SK-N-SH treated with all-trans-retinoic acid at 6 μM for 48 hours (cell line): Measurements from ENCODE around the gene RRH.

Experiments used
- ATAC-seq: fragments of 200-7000 bp; cut with Tn5 transposase; 3 replicates; pipeline ENCODE4 v1.9.1; 2020; ENCODE audit warnings: mild to moderate bottlenecking, moderate library complexity
- ARNTL ChIP-seq: fragments of 450-650 bp; formaldehyde crosslinking; IDR thresholded peaks from 2 replicates; pipeline ENCODE4 v1.5.0; 2020; ENCODE audit warnings: low read depth, mild to moderate bottlenecking, moderate library complexity, borderline replicate concordance
- BACH2 ChIP-seq: fragments of 250-450 bp; sonication (Bioruptor Pico); IDR thresholded peaks from 2 replicates; pipeline ENCODE4 v1.9.0; 2021; ENCODE audit warnings: mild to moderate bottlenecking, borderline replicate concordance
- CREB5 ChIP-seq: fragments of 250-450 bp; sonication (Bioruptor Pico); IDR thresholded peaks from 2 replicates; pipeline ENCODE4 v1.5.1; 2020; ENCODE audit warnings: low read depth, mild to moderate bottlenecking, moderate library complexity
- CSDC2 ChIP-seq: fragments of 250-450 bp; sonication (Bioruptor Pico); IDR thresholded peaks from 2 replicates; pipeline ENCODE4 v1.5.0; 2020; ENCODE audit warnings: mild to moderate bottlenecking, moderate library complexity
- CSRNP3 ChIP-seq: fragments of 250-450 bp; sonication (Bioruptor Pico); IDR thresholded peaks from 2 replicates; pipeline ENCODE4 v1.5.1; 2021; ENCODE audit warnings: mild to moderate bottlenecking, moderate library complexity
- ESRRG ChIP-seq: fragments of 250-450 bp; sonication (Bioruptor Pico); IDR thresholded peaks from 2 replicates; pipeline ENCODE4 v1.6.1; 2021; ENCODE audit warnings: mild to moderate bottlenecking
- ISL1 ChIP-seq: fragments of 250-450 bp; sonication (Bioruptor Pico); IDR thresholded peaks from 2 replicates; pipeline ENCODE4 v2.1.2; 2022; ENCODE audit warnings: mild to moderate bottlenecking, moderate library complexity
- OSR1 ChIP-seq: fragments of 250-450 bp; sonication (Bioruptor Pico); IDR thresholded peaks from 2 replicates; pipeline ENCODE4 v1.8.0; 2022; ENCODE audit warnings: moderate library complexity, mild to moderate bottlenecking, inconsistent platforms
- POU6F1 ChIP-seq: fragments of 250-450 bp; sonication (Bioruptor Pico); IDR thresholded peaks from 2 replicates; pipeline ENCODE4 v1.8.0; 2021; ENCODE audit warnings: low read depth, mild to moderate bottlenecking, moderate library complexity, borderline replicate concordance
- PPARA ChIP-seq: fragments of 250-450 bp; sonication (Bioruptor Pico); IDR thresholded peaks from 2 replicates; pipeline ENCODE4 v1.5.0; 2020; ENCODE audit warnings: mild to moderate bottlenecking, borderline replicate concordance
- RARB ChIP-seq: fragments of 250-450 bp; sonication (Bioruptor Pico); IDR thresholded peaks from 2 replicates; pipeline ENCODE4 v1.8.0; 2021; ENCODE audit warnings: mild to moderate bottlenecking, moderate library complexity
- SNAI2 ChIP-seq: fragments of 250-450 bp; sonication (Bioruptor Pico); IDR thresholded peaks from 2 replicates; pipeline ENCODE4 v1.5.0; 2020; ENCODE audit warnings: mild to moderate bottlenecking, moderate library complexity
- TCF4 ChIP-seq: fragments of 250-450 bp; sonication (Bioruptor Pico); IDR thresholded peaks from 2 replicates; pipeline ENCODE4 v1.8.0; 2021; ENCODE audit warnings: mild to moderate bottlenecking, moderate library complexity, borderline replicate concordance
- TOX ChIP-seq: fragments of 250-450 bp; sonication (Bioruptor Pico); IDR thresholded peaks from 2 replicates; pipeline ENCODE4 v1.8.0; 2021; ENCODE audit warnings: mild to moderate bottlenecking, moderate library complexity, borderline replicate concordance
- ZC3H10 ChIP-seq: fragments of 250-450 bp; sonication (Bioruptor Pico); IDR thresholded peaks from 2 replicates; pipeline ENCODE4 v1.5.1; 2021; ENCODE audit warnings: mild to moderate bottlenecking, moderate library complexity
- ZFP3 ChIP-seq: fragments of 250-450 bp; sonication (Bioruptor Pico); IDR thresholded peaks from 2 replicates; pipeline ENCODE4 v1.5.0; 2020; ENCODE audit warnings: mild to moderate bottlenecking, moderate library complexity
- ZFP30 ChIP-seq: fragments of 450-650 bp; formaldehyde crosslinking; IDR thresholded peaks from 2 replicates; pipeline ENCODE4 v1.5.0; 2022; ENCODE audit warnings: mild to moderate bottlenecking, moderate library complexity
- ZNF565 ChIP-seq: fragments of 450-650 bp; formaldehyde crosslinking; conservative IDR thresholded peaks from 2 replicates; pipeline ENCODE4 v1.5.0; 2020; ENCODE audit warnings: low read depth, mild to moderate bottlenecking, moderate library complexity
- ZNF8 ChIP-seq: fragments of 450-650 bp; formaldehyde crosslinking; IDR thresholded peaks from 2 replicates; pipeline ENCODE4 v1.5.0; 2020; ENCODE audit warnings: mild to moderate bottlenecking, moderate library complexity
- TF ChIP-seq, protein P1 (sequence below): fragments of 250-450 bp; sonication (Bioruptor Pico); IDR thresholded peaks from 2 replicates; pipeline ENCODE4 v1.5.0; 2020; ENCODE audit warnings: mild to moderate bottlenecking, moderate library complexity

RRH gene

DNA sequence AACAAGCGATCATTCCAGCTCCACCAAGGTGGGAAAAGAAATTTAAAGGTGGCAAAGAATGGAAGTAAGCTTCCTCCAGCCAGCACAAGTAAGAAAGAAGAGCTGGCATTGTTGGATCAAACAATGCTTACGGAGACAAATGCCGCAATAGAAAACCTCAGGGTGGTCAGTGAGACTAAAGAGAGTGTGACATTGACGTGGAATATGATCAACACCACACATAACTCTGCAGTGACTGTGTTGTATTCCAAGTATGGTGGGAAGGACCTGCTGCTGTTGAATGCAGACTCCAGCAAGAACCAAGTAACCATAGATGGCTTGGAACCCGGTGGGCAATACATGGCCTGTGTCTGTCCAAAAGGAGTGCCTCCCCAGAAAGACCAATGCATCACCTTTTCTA is 42.3 kb downstream of the RRH start:
- no peak for TF ChIP-seq ZNF565 (CRISPR knock-in tag)
- ATAC-seq, result no peak

DNA sequence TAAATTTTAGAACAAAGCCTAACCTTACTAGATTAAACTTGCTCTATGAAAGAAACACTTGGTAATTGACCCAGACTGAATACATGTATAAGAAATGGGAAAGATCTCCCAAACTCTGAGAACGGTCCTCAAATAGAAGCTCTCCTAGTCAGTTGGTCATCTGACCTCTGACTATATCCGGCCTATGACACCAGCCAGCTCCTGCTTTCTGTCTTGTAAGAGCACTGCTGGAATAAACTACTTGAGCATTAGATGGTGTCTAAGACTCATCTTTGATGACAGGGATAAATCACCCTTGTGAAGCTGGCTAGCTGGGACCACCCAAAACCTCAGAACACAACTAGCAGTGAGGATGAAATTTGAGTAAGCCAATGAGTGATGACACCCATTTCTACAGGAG is 44.3 kb downstream of the RRH start:
- no peak for ATAC-seq
- TF ChIP-seq CSDC2, result no peak
- no peak for TF ChIP-seq ZNF8 (CRISPR knock-in tag)
- no peak for TF ChIP-seq ESRRG
- no peak for TF ChIP-seq ZFP30 (CRISPR knock-in tag)
- no peak for TF ChIP-seq OSR1 (CRISPR knock-in tag)
- no peak for TF ChIP-seq CREB5 (CRISPR knock-in tag)
- TF ChIP-seq ZC3H10 (CRISPR knock-in tag), result no peak
- no peak for TF ChIP-seq BACH2 (CRISPR knock-in tag)
- no peak for TF ChIP-seq SNAI2 (CRISPR knock-in tag)
- TF ChIP-seq TCF4 (CRISPR knock-in tag), result no peak
- TF ChIP-seq POU6F1, result no peak
- no peak for TF ChIP-seq ARNTL (CRISPR knock-in tag)
- TF ChIP-seq PPARA, result no peak
- TF ChIP-seq TOX (CRISPR knock-in tag), result no peak
- TF ChIP-seq ZFP3, result no peak

- TF ChIP-seq ISL1 (CRISPR knock-in tag) (no peak), ZNF565 (CRISPR knock-in tag) (no peak), TCF4 (CRISPR knock-in tag) (no peak), POU6F1 (no peak), OSR1 (CRISPR knock-in tag) (no peak), ZNF8 (CRISPR knock-in tag) (no peak), ZFP30 (CRISPR knock-in tag) (no peak), ESRRG (no peak), CREB5 (CRISPR knock-in tag) (no peak), CSRNP3 (no peak), CSDC2 (no peak), ARNTL (CRISPR knock-in tag) (no peak), ZC3H10 (CRISPR knock-in tag) (no peak), BACH2 (CRISPR knock-in tag) (no peak)
- ATAC-seq, result no peak
Observed at GRCh38 chr4:109872950-109873656, 45.3 kb downstream of the RRH start.

GRCh38 chr4:109873791-109874514 is 46.2 kb downstream of the RRH start:
- no peak for TF ChIP-seq ESRRG
- TF ChIP-seq CSDC2, result no peak
- TF ChIP-seq RARB (CRISPR knock-in tag), result no peak
- TF ChIP-seq ZNF8 (CRISPR knock-in tag), result no peak
- no peak for TF ChIP-seq BACH2 (CRISPR knock-in tag)
- TF ChIP-seq, protein P1, sequence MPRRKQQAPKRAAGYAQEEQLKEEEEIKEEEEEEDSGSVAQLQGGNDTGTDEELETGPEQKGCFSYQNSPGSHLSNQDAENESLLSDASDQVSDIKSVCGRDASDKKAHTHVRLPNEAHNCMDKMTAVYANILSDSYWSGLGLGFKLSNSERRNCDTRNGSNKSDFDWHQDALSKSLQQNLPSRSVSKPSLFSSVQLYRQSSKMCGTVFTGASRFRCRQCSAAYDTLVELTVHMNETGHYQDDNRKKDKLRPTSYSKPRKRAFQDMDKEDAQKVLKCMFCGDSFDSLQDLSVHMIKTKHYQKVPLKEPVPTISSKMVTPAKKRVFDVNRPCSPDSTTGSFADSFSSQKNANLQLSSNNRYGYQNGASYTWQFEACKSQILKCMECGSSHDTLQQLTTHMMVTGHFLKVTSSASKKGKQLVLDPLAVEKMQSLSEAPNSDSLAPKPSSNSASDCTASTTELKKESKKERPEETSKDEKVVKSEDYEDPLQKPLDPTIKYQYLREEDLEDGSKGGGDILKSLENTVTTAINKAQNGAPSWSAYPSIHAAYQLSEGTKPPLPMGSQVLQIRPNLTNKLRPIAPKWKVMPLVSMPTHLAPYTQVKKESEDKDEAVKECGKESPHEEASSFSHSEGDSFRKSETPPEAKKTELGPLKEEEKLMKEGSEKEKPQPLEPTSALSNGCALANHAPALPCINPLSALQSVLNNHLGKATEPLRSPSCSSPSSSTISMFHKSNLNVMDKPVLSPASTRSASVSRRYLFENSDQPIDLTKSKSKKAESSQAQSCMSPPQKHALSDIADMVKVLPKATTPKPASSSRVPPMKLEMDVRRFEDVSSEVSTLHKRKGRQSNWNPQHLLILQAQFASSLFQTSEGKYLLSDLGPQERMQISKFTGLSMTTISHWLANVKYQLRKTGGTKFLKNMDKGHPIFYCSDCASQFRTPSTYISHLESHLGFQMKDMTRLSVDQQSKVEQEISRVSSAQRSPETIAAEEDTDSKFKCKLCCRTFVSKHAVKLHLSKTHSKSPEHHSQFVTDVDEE (CRISPR knock-in tag), result no peak
- no peak for TF ChIP-seq ISL1 (CRISPR knock-in tag)
- ATAC-seq, result no peak
